Astrocyte of the spinal cord (primary cell): Measurements from ENCODE around the gene MAPK8IP1.
A peak's percentile ranks its signal among the peaks of the same experiment; 100 is the strongest.

ENCODE experiments used
- DNase-seq: peaks from one replicate; pipeline ENCODE4 v3.0.0; 2011; ENCODE audit warnings: low read depth, low spot score
- H3K4me3 ChIP-seq: 2 replicates; pipeline ENCODE4 v1.5.1; 2011; ENCODE audit warnings: low read depth, mild to moderate bottlenecking, low read length, moderate library complexity
- in situ Hi-C: cut with HindIII; loops from 2 replicates; pipeline ENCODE4 v1.10.0; 2017; ENCODE audit warnings: low sequenced_read_pairs
- TF ChIP-seq, protein P1 (sequence below): IDR thresholded peaks from 2 replicates; pipeline ENCODE4 v1.5.1; 2012; ENCODE audit warnings: low read depth, mild to moderate bottlenecking, low read length, inconsistent platforms

MAPK8IP1 gene

DNA sequence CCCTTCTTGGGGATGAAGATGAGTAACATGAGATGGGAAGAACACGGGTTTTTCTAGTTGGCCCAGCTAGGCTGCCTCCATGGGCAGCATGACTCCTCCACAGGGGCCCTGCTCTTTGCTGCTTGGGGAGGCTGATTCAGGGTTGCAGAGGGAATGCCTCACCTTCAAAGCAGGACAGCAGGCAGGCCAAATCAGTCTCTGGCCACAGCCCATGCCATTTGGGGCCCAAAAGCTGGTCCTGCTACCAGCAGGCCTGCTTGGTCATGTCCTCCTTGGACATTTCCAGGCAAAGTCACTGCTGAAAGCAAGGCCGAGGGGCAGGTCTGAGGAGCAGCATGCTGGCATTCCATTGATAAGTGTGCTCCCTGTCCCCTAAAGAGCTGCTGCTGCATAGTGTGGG lies 13.8 kb upstream of the MAPK8IP1 start:
- in situ Hi-C loops, result no loop called here
- TF ChIP-seq, protein P1, sequence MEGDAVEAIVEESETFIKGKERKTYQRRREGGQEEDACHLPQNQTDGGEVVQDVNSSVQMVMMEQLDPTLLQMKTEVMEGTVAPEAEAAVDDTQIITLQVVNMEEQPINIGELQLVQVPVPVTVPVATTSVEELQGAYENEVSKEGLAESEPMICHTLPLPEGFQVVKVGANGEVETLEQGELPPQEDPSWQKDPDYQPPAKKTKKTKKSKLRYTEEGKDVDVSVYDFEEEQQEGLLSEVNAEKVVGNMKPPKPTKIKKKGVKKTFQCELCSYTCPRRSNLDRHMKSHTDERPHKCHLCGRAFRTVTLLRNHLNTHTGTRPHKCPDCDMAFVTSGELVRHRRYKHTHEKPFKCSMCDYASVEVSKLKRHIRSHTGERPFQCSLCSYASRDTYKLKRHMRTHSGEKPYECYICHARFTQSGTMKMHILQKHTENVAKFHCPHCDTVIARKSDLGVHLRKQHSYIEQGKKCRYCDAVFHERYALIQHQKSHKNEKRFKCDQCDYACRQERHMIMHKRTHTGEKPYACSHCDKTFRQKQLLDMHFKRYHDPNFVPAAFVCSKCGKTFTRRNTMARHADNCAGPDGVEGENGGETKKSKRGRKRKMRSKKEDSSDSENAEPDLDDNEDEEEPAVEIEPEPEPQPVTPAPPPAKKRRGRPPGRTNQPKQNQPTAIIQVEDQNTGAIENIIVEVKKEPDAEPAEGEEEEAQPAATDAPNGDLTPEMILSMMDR, result no peak

DNA sequence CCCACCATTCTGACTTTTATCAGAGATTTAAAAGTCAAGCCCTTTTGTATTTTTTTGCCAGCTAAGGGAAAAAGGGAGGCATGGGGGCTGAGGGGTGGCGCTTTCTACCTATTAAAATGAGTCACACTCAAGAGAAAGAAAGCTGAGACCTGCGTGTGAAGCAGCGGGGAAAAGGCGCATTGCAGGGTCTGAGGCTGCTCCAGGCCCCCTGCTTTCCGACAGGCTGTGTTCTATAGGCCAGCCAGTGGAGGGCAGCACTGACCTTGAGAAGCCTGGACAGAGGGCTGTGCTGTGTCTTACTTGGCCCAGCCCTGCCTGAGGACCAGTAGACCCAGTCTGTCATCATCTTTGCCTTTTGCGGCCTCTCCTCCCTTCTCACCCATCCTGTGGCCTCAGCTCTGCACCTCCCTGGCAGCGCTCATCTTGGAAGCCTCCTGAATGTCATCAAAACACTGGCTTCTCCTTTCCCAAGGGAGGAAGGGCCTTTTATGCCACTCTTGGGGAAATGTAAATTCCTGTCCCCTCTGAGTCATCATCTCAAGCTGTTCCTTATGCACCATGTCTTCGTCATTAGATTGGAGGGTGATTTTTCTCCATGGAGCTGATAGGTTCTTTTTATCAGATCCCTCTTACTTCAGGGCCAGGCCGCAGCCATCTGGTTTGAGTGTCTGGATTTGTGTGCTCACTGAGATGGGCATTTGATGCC lies 12.6 kb upstream of the MAPK8IP1 start:
- TF ChIP-seq, protein P1, result peak; percentile 89
- peak; percentile 89 for DNase-seq
- H3K4me3 ChIP-seq, result no peak overlapping the region
- in situ Hi-C loops, result no loop called here

More for the DNA sequence above, 13.8 kb upstream of the MAPK8IP1 start:
- DNase-seq, result no peak
- no peak overlapping the region for H3K4me3 ChIP-seq

DNA sequence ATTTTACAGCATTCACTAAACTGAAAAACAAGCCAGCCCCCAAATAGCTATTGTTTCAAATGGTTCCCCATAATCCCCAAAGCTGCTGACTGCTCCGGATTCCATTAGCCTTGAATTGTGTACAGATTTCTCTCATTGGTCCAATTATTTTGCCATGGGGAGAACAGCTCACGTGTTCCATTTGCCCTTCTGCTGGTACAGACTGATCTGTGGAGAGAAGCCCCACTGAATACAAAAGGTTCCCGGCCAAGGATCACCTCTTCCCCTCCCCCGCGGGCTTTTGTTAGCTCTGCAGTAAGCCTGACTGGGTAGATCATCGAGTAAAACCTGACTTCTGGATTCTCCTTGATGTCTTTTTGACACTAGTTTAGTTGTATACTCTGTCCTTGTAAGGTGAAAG lies 9.1 kb upstream of the MAPK8IP1 start:
- in situ Hi-C loops, result no loop called here
- no peak overlapping the region for H3K4me3 ChIP-seq
- DNase-seq, result no peak
- TF ChIP-seq, protein P1, result no peak

DNA sequence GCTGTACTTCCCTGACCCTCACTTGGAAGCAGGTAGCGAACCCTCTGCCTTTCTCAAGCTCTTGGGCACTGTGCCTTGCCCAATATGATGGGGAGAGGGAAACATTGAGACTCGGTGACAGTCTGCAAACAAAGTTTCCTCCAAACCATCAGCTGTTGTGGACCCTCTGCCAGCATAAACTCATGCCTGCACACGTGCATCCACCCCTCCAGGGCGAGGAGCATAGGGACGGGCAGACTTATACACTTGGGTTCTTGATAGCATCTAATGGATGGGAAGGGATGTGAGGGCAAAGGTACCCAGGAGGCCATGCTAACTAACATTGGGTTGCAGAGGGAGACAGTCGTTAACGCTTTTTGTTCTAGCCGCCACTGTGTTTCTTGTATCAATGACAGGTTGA lies 8.2 kb upstream of the MAPK8IP1 start:
- no peak overlapping the region for H3K4me3 ChIP-seq
- TF ChIP-seq, protein P1, result no peak
- DNase-seq, result no peak
- in situ Hi-C loops, result no loop called here

DNA sequence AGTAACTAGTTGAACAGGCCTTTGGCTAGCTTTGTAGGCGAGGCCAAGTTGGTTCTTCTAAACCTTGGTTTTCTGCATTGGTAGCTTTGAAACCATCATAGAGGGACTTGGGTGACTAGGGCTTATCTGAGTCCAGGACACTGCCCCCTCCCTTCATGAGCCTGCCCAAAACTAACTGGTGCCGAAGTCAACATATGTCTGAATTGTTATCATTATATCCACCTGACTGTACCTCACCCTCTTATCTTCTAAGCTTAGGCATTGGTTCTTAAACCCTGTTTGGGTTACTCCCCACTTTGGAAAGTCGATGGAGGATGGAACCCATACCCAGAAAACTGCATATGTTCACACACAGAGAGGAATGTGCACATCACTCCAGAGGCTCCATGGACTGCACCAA lies 7.6 kb upstream of the MAPK8IP1 start:
- H3K4me3 ChIP-seq, result no peak overlapping the region
- DNase-seq, result no peak
- TF ChIP-seq, protein P1, result no peak
- in situ Hi-C loops, result no loop called here

DNA sequence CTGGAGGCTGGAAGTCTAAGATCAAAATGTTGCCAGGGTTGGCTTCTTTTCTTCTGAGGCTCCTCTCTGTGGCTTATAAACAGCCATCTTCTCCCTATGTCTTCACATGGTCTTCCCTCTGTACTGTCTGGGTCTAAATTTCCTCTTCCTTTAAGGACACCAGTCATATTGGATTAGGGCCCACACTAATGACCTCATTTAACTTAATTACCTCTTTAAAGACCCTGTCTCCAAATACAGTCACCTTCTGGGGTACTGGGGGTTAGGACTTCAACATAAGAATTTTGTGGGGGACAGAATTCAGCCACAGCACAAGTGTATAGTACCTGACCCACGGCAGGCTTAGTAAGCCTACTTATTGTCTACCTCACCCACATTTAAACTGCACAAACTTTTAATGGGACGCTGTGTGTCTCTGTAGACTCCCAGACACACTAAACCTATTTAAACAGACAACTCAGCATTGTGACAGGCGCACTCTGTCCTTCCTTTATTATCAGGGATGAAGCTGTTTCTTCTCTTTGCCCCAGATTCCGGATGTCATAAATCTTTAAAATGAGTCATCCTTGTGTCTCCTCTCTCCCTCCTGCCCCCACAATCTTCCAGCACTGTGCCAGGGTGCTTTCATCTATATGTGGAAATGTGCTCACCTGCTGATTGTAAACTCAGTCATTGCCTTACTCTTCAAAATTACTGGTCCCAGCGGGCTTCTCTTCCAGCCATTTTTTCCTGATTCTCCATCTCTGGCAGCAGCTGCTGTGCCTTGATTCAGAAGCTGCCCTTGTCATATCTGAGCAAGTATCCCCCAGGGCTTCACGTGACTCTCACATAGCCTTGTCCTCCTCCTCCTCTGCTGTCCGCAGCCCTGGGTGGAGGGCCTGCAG lies 5.4 kb upstream of the MAPK8IP1 start:
- TF ChIP-seq, protein P1, result no peak
- no peak overlapping the region for H3K4me3 ChIP-seq
- in situ Hi-C loops, result no loop called here
- no peak for DNase-seq
